ENCODE measurements around the gene BIRC6.
A peak's percentile ranks its signal among the peaks of the same experiment; 100 is the strongest.
"Not testable (repeated sequence)": the region's sequence is repeated elsewhere in the genome, so short reads cannot be mapped to it uniquely, and the experiment has no call there.

Gene BIRC6, protein sequence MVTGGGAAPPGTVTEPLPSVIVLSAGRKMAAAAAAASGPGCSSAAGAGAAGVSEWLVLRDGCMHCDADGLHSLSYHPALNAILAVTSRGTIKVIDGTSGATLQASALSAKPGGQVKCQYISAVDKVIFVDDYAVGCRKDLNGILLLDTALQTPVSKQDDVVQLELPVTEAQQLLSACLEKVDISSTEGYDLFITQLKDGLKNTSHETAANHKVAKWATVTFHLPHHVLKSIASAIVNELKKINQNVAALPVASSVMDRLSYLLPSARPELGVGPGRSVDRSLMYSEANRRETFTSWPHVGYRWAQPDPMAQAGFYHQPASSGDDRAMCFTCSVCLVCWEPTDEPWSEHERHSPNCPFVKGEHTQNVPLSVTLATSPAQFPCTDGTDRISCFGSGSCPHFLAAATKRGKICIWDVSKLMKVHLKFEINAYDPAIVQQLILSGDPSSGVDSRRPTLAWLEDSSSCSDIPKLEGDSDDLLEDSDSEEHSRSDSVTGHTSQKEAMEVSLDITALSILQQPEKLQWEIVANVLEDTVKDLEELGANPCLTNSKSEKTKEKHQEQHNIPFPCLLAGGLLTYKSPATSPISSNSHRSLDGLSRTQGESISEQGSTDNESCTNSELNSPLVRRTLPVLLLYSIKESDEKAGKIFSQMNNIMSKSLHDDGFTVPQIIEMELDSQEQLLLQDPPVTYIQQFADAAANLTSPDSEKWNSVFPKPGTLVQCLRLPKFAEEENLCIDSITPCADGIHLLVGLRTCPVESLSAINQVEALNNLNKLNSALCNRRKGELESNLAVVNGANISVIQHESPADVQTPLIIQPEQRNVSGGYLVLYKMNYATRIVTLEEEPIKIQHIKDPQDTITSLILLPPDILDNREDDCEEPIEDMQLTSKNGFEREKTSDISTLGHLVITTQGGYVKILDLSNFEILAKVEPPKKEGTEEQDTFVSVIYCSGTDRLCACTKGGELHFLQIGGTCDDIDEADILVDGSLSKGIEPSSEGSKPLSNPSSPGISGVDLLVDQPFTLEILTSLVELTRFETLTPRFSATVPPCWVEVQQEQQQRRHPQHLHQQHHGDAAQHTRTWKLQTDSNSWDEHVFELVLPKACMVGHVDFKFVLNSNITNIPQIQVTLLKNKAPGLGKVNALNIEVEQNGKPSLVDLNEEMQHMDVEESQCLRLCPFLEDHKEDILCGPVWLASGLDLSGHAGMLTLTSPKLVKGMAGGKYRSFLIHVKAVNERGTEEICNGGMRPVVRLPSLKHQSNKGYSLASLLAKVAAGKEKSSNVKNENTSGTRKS (N-terminal part only)

GRCh38 chr2:32356681-32357317 is at the start of gene BIRC6:
Gene BIRC6 (plus strand): TSS chr2:32357023. CDS start chr2:32357162, 139 bp downstream.
- peak; percentile 79 for DNase-seq (ENCODE audit: low read depth)

- DNase-seq (ENCODE audit: low read depth): no peak
These were observed 46.2 kb upstream of the BIRC6 start for GRCh38 chr2:32310577-32310976.

DNA sequence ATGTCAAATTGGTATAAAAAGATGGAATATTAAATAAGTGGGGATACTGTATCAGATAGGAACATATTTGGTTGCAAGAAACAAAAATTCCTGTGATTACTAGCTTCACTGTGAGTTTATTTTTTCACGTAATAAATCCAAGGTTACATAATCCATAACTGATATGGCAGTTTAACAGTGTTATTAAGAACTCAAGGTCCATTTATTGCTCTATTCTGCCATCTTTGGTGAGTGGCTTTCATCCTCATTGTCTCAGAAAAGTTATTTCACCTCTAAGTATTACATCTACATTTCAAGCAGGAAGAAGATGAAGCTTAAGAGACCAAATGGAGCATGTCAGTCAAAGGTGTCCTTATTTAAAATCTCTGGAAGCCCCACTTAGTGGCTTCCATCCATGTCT is 41.9 kb upstream of the BIRC6 start:
- DNase-seq (ENCODE audit: low read depth): no peak

GRCh38 chr2:32328679-32329078 is 28.1 kb upstream of the BIRC6 start:
- DNase-seq (ENCODE audit: low read depth): not testable (repeated sequence)

DNA sequence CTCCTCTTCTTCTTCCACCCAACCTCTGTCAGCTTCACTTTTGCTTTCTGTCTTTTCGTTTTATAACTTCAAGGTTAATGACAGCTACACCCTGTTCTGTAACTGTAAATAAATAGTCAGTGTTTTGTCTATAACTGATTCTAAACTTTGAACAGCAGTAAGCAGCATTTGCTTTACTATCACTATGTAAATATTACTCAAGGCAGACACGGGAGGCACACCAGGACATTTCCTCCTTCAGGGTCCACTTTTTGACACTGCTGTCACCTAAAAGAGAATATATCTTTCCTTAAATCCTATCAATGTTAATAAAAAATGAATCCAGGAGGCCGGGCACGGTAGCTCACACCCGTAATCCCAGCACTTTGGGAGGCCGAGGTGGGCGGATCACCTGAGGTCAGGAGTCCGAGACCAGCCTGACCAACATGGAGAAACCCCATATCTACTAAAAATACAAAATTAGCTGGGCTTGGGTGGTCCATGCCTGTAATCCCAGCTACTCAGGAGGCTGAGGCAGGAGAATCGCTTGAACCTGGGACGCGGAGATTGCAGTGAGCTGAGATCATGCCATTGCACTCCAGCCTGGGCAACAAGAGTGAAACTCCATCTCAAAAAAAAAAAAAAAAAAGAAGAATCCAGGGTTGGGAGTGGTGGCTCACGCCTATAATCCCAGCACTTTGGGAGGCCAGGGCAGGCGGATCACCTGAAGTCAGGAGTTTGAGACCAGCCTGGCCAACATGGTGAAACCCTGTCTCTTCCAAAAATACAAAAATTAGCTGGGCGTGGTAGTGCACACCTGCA is 27.4 kb upstream of the BIRC6 start:
- DNase-seq (ENCODE audit: low read depth): not testable (repeated sequence)

GRCh38 chr2:32330136-32330535 is 26.7 kb upstream of the BIRC6 start:
- DNase-seq (ENCODE audit: low read depth): no peak

DNA sequence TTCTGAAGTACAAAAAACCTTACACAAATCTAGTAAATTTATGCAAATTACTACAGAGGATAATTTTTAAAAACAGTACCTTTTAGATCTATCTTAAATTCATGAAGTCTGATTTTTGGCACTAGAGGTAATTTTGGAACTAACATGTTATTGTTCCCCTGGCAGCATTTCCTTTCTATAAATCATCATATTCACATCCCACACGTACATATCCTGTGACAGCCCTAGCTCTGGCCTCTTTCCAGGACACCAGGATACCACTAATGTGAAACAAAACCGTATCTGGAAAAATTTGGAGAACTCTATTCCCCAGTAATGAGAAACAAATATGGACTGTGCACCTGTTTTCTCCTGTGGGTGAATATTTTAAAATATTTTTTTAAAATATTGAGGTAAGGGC is 14.0 kb upstream of the BIRC6 start:
- no peak for DNase-seq (ENCODE audit: low read depth)

GRCh38 chr2:32350797-32351196 is 6.0 kb upstream of the BIRC6 start:
- not testable (repeated sequence) for DNase-seq (ENCODE audit: low read depth)

GRCh38 chr2:32355976-32356680 is 695 bp upstream of the BIRC6 start:
- no peak for DNase-seq (ENCODE audit: low read depth)

GRCh38 chr2:32357318-32358110 is 691 bp downstream of the BIRC6 start:
- DNase-seq (ENCODE audit: low read depth): no peak

GRCh38 chr2:32358111-32358482 is 1.3 kb downstream of the BIRC6 start:
- DNase-seq (ENCODE audit: low read depth): no peak

DNA sequence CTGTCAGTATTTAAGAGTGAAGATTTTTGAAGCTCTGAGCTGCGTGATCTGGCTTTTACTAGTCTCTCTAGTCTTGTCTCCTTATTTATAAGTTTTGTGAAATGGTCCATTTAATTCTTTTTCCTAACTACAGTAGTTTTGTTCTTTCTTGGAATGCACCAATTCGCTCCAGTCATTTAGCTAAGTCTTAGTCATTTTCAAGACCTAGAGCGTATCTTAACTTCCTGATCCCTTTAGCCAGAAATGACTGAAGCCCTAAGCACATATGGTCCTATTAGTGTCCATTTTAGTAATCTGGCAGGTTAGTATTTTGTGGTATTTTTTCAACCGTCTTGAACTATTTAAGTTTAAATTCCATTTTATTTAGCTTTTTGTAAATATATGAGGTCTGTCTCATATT is 3.6 kb downstream of the BIRC6 start:
- no peak for DNase-seq (ENCODE audit: low read depth)

- DNase-seq (ENCODE audit: low read depth): not testable (repeated sequence)
These were observed 6.2 kb downstream of the BIRC6 start for GRCh38 chr2:32362997-32363396.

DNA sequence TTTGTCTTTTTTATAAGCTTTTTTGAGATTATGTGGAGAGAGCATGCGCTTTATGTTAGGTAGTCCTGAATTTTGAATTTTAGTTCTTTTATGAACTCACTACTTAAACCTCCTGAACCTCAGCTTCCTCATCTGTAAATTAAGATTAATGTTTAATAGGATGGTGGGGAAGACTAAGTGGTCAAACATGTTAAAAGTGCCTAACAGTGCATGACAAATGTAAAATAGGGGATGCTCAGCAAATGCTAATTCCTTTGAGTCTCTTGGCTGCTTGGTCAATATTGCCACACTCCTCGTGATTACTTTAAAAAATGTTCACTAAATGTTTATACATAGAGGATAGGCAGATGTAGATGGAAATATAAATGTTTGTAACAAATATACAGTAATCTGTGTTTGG is 6.8 kb downstream of the BIRC6 start:
- no peak for DNase-seq (ENCODE audit: low read depth)

DNA sequence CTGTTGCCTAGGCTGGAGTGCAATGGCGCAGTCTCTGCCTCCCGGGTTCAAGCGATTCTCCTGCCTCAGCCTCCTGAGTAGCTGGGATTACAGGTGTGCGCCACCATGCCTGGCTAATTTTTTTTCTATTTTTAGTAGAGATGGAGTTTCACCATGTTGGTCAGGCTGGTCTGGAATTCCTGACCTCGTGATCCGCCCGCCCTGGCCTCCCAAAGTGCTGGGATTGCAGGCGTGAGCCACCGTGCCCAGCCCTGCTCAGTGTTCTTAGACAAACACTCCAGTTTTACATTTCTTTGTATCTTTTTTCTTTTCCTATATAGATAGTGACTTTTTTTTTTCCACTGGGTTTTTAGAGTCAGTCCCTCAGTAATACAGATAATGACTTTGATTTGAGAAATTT is 7.5 kb downstream of the BIRC6 start:
- DNase-seq (ENCODE audit: low read depth): not testable (repeated sequence)

DNA sequence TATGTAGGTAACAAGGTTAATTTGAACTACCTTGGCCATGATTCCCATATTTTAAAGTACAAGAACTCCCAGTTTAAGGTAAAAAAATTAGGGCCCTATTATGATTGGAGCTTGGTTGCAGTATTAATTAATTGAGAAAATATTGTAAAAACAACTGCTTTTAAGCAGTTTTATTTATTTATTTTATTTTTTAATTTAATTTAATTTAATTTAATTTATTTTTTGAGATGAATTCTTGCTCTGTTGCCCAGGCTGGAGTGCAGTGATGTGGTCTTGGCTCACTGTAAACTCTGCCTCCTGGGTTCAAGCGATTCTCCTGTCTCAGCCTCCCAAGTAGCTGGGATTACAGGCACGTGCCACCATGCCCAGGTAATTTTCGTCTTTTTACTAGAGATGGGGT is 8.9 kb downstream of the BIRC6 start:
- not testable (repeated sequence) for DNase-seq (ENCODE audit: low read depth)

DNA sequence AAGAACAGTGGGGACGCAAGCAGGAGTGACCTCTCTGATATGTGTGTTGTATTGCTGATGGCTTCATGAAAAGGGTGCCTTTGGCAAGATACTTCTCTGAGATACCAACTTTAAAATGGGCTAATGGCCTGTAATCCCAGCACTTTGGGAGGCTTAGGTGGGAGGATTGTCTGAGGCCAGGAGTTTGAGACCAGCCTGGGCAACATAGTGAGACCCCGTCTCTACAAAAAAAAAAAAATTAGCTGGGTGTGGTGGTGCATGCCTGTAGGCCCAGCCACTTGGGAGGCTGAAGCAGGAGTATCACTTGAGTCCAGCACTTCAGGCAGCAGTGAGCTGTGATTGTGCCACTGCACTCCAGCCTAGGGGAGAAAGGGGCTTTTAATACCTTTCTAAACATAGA is 9.8 kb downstream of the BIRC6 start:
- no peak for DNase-seq (ENCODE audit: low read depth)

GRCh38 chr2:32369222-32369621 is 12.4 kb downstream of the BIRC6 start:
- no peak for DNase-seq (ENCODE audit: low read depth)

DNA sequence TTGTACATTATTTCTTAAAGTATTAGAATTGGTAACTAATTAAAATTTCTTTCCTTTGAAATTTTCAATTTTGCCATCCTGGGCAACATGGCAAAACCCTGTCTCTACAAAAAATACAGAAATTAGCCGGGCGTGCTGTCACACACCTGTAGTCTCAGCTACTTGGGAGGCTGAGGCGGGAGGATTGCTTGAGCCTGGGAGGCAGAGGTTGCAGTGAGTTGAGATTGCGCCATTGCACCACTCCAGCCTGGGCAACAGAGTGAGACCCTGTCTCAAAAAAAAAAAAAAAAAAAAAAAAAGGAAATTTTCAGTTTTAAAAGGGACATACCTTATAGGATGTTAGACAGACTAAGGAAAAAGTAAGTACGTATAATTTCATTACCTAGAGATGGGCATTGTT is 14.1 kb downstream of the BIRC6 start:
- not testable (repeated sequence) for DNase-seq (ENCODE audit: low read depth)
